Spleen (tissue), 7 donors: ENCODE results near the gene DMD.

Source experiments
- CTCF ChIP-seq, 11 experiments: fragments of 200-600 bp in 7 of 11; fragments of 450-650 bp in 4 of 11; sonication (generic) in 4 of 11; IDR thresholded peaks in 8 of 11; conservative IDR thresholded peaks in 3 of 11; 1 replicate in 7 of 11; 2 replicates in 4 of 11; pipeline versions ENCODE4 v1.4.0 to v1.8.0; 2016 to 2021; ENCODE audit warnings: antibody characterized with exemption in 11 of 11, inconsistent platforms in 4 of 11, mild to moderate bottlenecking in 1 of 11
- POLR2A ChIP-seq, 3 donors: fragments of 450-650 bp; IDR thresholded peaks; one replicate each; pipeline ENCODE4 v1.5.1; 2017; ENCODE audit warnings: antibody characterized with exemption in 3 of 3, mild to moderate bottlenecking in 1 of 3
- POLR2AphosphoS5 ChIP-seq, 3 donors: sonication (generic); formaldehyde crosslinking; IDR thresholded peaks; one replicate each; pipeline ENCODE4 v1.5.1; 2017; ENCODE audit warnings: antibody characterized with exemption in 3 of 3
- donor health status: DM: no; HTN: no; CAD: no; lungs with moderate emphysema.
- donor health status: DM: no; HTN: no; CAD: no.
- donor health status: DM: no; HTN: no; CAD: no.

DNA sequence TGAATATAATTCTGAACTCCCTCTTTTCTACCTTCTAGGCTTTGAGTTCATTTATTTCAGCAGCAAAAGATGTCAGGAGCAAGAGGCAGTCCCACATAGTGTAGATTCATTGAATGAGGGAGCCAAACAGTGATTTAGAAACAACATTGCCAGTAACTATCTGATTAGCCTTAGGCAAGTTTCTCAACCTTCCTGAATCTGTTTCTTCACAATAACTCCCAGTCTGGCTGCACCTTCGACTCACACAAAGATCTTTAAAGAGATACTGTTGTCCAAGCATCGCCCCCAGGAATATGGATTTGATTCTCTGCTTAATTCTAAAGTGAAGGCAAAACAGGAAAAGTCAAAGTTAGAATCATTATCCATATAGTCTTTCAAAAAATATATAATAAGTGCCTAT, 1026.2 kb downstream of the DMD start:
- no peak for TF ChIP-seq POLR2AphosphoS5 (IDR thresholded peaks at IDR 0.05)
- no peak for TF ChIP-seq CTCF (IDR thresholded peaks at IDR 0.05 in 8 of 11, conservative IDR thresholded peaks at IDR 0.05 in 3 of 11)
- no peak for TF ChIP-seq POLR2A (IDR thresholded peaks at IDR 0.05)
